Endothelial cell (in vitro differentiated cells): ENCODE data around the gene BASP1. TPM values are rescaled to one million over a fixed set of nuclear protein-coding genes. Genes with fewer than 3 reads are reported as not detected.

Experiments used
- DNase-seq: peaks from one replicate; pipeline ENCODE4 v3.0.0; 2021; ENCODE audit warnings: low spot score
- H3K27ac Mint-ChIP-seq: one replicate; pipeline ENCODE4 v1.8.0; 2021; ENCODE audit warnings: mixed read lengths, inconsistent platforms; ENCODE audit not compliant: unreplicated experiment
- H3K27me3 Mint-ChIP-seq: one replicate; pipeline ENCODE4 v1.8.0; 2021; ENCODE audit warnings: mild to moderate bottlenecking, moderate library complexity, mixed read lengths, inconsistent platforms; ENCODE audit not compliant: unreplicated experiment
- H3K36me3 Mint-ChIP-seq: one replicate; pipeline ENCODE4 v1.8.0; 2021; ENCODE audit warnings: mild to moderate bottlenecking, low read depth, mixed read lengths, inconsistent platforms; ENCODE audit not compliant: unreplicated experiment
- H3K4me1 Mint-ChIP-seq: one replicate; pipeline ENCODE4 v1.8.0; 2021; ENCODE audit warnings: mild to moderate bottlenecking, mixed read lengths, inconsistent platforms; ENCODE audit not compliant: unreplicated experiment
- H3K4me3 Mint-ChIP-seq: one replicate; pipeline ENCODE4 v1.8.0; 2021; ENCODE audit warnings: mild to moderate bottlenecking, mixed read lengths, inconsistent platforms; ENCODE audit not compliant: unreplicated experiment
- H3K9me3 Mint-ChIP-seq: one replicate; pipeline ENCODE4 v1.8.0; 2021; ENCODE audit warnings: mixed read lengths, inconsistent platforms; ENCODE audit not compliant: unreplicated experiment
- CTCF ChIP-seq: fragments of 200-600 bp; sonication (generic); IDR thresholded peaks from one replicate; pipeline ENCODE4 v1.5.0; 2021; ENCODE audit warnings: antibody characterized with exemption; ENCODE audit not compliant: unreplicated experiment
- total RNA-seq: library from RNA; stranded (reverse); fragmentation: NEBNext Ultra II Directional; extraction: Animal tissue kit (Norgen Biotek cat#: 25700); gene quantifications from one replicate; pipeline ENCODE4 v1.2.1, GENCODE V29; 2021; ENCODE audit not compliant: unreplicated experiment

BASP1 gene
- total RNA-seq, 1 donor from 2014 or later = 95.2 TPM

DNA sequence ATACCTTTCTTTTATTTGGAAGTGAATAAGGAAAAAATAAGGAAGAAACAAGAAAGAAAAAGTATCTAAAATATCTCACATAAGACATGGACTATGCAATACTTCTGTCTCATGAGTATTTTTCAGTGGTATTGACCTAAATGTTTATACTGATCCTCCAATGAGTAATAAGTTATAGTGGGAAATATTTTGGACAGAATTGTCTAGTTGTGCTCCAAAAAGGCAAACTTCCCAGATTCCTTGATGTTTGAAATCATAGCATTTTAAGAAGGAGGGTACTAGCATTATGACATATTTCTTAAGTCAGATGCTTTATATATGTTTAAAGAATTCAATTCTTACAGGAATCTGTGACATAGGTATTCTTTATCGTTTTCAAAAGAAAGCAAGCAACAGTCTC is 34.5 kb upstream of the BASP1 start:
- H3K27me3 Mint-ChIP-seq = peaks cover 3% of the 10 kb centered on the region
- peaks cover 22% of the 10 kb centered on the region for H3K4me1 Mint-ChIP-seq
- H3K27ac Mint-ChIP-seq = no peak overlapping the region
- H3K36me3 Mint-ChIP-seq = peaks cover 5% of the 10 kb centered on the region
- no peak for TF ChIP-seq CTCF
- no peak for DNase-seq
- H3K4me3 Mint-ChIP-seq = no peak overlapping the region
- H3K9me3 Mint-ChIP-seq = no peaks in the 10 kb centered on the region

- Mint-ChIP-seq H3K4me1 (peaks cover 22% of the 10 kb centered on the region), H3K27ac (no peak overlapping the region), H3K36me3 (peaks cover 5% of the 10 kb centered on the region), H3K27me3 (peaks cover 3% of the 10 kb centered on the region), H3K9me3 (no peaks in the 10 kb centered on the region), H3K4me3 (no peak overlapping the region)
- DNase-seq = no peak
- TF ChIP-seq CTCF = no peak
Observed at GRCh38 chr5:17183831-17184230, 33.6 kb upstream of the BASP1 start.

GRCh38 chr5:17184588-17184987 is 32.8 kb upstream of the BASP1 start:
- H3K4me1 Mint-ChIP-seq = peaks cover 25% of the 10 kb centered on the region
- peaks cover 3% of the 10 kb centered on the region for H3K27me3 Mint-ChIP-seq
- H3K4me3 Mint-ChIP-seq = no peak overlapping the region
- TF ChIP-seq CTCF = no peak
- no peak overlapping the region for H3K27ac Mint-ChIP-seq
- H3K9me3 Mint-ChIP-seq = no peaks in the 10 kb centered on the region
- DNase-seq = no peak
- H3K36me3 Mint-ChIP-seq = peaks cover 5% of the 10 kb centered on the region

DNA sequence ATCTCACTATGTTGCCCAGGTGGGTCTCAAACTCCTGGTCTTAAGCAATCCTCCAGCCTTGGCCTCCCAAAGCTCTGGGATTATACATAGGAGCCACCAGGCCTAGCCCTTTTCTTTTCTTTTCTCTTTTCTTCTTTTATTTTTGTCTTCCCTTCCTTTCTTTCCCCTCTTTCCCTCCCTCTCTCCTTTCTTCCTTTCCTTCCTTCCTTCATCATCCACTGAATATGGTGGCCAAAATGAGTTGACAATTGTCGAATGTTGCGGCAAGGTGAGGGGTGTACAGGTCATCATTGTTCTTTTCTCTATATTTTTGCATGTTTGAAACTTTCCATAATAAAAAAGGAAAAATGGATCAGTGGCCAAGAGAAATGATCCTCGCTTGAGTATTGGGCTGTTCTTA is 32.1 kb upstream of the BASP1 start:
- Mint-ChIP-seq H3K36me3 (peaks cover 5% of the 10 kb centered on the region), H3K27ac (no peak overlapping the region), H3K9me3 (no peaks in the 10 kb centered on the region), H3K4me3 (no peak overlapping the region), H3K4me1 (peaks cover 29% of the 10 kb centered on the region), H3K27me3 (peaks cover 3% of the 10 kb centered on the region)
- DNase-seq = no peak
- no peak for TF ChIP-seq CTCF

DNA sequence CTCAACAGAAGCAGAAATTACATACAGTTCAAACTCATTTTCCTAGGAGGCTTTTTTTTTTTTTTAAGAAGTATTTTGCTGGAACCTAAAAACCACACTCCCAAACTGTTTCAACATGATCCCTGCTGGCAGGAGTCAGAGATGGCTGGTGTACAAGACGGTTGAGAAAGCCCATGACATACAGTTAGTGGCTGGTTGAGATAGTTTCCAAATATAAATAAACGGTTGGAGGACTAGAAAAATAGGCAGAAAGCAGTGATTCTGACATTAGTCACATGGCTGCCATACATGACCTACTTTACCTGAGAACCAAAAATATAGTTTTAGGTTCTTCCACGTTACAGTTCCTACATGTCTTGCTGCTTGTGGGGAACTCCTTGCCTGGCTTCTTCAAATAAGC is 31.7 kb upstream of the BASP1 start:
- no peak overlapping the region for H3K27ac Mint-ChIP-seq
- H3K27me3 Mint-ChIP-seq = peaks cover 3% of the 10 kb centered on the region
- TF ChIP-seq CTCF = no peak
- H3K36me3 Mint-ChIP-seq = peaks cover 5% of the 10 kb centered on the region
- no peak overlapping the region for H3K4me3 Mint-ChIP-seq
- no peaks in the 10 kb centered on the region for H3K9me3 Mint-ChIP-seq
- H3K4me1 Mint-ChIP-seq = peaks cover 28% of the 10 kb centered on the region
- no peak for DNase-seq
